GM12875 (cell line): Measurements from ENCODE around the gene ZP1.
"Not testable (repeated sequence)": the region's sequence is repeated elsewhere in the genome, so short reads cannot be mapped to it uniquely, and the experiment has no call there.

ENCODE experiments used
- H3K4me3 ChIP-seq: one replicate; pipeline ENCODE4 v1.5.1; 2011; ENCODE audit warnings: low read depth, low read length, control low read depth
- TF ChIP-seq, protein P1 (sequence below): IDR thresholded peaks from 2 replicates; pipeline ENCODE4 v1.5.1; 2011; ENCODE audit warnings: low read depth, mild to moderate bottlenecking, control low read depth, inconsistent platforms, low read length, moderate library complexity, borderline replicate concordance; ENCODE audit not compliant: insufficient read depth

ZP1 gene, protein sequence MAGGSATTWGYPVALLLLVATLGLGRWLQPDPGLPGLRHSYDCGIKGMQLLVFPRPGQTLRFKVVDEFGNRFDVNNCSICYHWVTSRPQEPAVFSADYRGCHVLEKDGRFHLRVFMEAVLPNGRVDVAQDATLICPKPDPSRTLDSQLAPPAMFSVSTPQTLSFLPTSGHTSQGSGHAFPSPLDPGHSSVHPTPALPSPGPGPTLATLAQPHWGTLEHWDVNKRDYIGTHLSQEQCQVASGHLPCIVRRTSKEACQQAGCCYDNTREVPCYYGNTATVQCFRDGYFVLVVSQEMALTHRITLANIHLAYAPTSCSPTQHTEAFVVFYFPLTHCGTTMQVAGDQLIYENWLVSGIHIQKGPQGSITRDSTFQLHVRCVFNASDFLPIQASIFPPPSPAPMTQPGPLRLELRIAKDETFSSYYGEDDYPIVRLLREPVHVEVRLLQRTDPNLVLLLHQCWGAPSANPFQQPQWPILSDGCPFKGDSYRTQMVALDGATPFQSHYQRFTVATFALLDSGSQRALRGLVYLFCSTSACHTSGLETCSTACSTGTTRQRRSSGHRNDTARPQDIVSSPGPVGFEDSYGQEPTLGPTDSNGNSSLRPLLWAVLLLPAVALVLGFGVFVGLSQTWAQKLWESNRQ

GRCh38 chr11:60866911-60867870 lies at the start of gene ZP1:
TSS of gene ZP1 (plus strand) at chr11:60867542. CDS start at chr11:60867562, 20 bp downstream.
- TF ChIP-seq, protein P1, sequence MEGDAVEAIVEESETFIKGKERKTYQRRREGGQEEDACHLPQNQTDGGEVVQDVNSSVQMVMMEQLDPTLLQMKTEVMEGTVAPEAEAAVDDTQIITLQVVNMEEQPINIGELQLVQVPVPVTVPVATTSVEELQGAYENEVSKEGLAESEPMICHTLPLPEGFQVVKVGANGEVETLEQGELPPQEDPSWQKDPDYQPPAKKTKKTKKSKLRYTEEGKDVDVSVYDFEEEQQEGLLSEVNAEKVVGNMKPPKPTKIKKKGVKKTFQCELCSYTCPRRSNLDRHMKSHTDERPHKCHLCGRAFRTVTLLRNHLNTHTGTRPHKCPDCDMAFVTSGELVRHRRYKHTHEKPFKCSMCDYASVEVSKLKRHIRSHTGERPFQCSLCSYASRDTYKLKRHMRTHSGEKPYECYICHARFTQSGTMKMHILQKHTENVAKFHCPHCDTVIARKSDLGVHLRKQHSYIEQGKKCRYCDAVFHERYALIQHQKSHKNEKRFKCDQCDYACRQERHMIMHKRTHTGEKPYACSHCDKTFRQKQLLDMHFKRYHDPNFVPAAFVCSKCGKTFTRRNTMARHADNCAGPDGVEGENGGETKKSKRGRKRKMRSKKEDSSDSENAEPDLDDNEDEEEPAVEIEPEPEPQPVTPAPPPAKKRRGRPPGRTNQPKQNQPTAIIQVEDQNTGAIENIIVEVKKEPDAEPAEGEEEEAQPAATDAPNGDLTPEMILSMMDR, result no peak
- no peak within 1 kb of the TSS for H3K4me3 ChIP-seq

DNA sequence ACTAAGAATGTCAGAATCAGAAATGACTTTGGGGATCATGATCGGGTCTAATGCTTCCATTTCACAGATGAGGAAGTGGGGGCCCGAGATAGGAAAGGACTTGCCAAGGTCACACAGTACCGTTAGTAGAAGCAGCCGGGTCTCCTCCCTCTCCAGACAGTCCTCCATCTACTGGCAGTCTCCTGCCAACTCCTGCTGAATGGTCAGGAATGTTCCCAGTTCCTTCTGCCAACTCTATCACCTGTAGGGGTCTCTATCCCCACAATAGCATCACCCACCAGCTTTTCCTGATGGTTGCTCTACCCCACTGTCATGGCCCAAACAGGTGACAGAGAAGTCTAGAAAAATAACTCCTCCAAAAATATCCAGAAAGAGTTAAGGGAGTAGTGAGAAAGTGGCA lies 49.3 kb upstream of the ZP1 start:
- H3K4me3 ChIP-seq, result no peak overlapping the region
- TF ChIP-seq, protein P1, result no peak

DNA sequence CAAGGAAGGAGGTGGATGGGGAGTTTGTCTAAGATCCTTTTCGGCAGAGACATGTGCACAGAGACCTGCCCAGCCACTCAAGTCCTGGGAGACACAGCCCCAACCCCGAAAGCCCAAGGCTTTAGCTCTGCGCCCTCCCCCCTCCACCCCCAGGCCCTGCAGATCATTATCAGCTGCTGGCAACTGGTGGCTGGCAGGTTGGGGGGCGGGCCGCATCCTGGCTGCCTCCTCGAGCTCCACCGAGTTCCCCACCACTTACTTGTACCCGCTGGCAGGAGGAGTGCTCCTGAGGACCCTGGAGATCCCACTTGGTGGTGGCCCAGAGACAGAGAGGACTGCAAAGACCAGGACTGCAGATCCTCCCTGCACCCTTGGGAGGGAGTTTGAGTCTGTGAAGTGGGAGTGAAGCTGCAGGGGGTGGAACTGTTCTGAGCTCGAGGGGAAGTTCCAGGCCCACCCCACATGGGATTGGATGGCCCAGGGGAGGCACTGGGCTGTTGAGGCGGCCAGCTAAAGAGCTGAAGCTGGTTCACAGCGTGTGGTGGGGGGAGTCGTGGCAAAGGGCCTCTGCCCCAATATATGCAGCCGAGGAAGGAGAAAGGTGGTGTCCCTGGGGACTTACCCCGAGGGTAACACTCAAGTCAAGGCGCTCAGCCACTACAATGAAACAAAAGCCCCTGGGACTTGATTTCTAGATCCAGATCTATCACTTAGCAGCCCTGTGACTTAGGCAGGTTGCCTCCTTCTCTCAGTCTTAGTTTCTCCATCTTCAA lies 45.3 kb upstream of the ZP1 start:
- TF ChIP-seq, protein P1, result no peak
- H3K4me3 ChIP-seq, result no peak overlapping the region

- H3K4me3 ChIP-seq, result not testable (repeated sequence)
Measured at GRCh38 chr11:60823745-60824306, 43.5 kb upstream of the ZP1 start.

DNA sequence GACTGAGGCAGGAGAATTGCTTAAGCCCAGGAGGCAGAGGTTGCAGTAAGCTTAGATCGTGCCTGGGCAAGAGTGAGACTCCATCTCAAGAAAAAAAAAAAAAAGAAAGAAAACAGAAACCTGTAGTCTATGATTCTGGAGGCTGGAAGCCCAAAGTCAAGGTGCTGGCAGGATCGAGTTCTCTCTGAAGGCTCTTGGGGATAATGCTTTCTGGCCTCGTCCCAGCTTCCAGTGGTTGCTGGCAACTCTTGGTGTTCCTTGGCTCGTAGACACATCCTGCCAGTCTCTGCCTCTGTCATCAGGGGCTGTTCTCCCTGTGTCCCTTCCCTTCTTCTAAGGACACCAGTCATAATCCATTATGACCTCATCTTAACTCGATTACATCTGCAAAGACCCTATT lies 42.2 kb upstream of the ZP1 start:
- TF ChIP-seq, protein P1, result no peak
- no peak overlapping the region for H3K4me3 ChIP-seq

- no peak overlapping the region for H3K4me3 ChIP-seq
Measured at GRCh38 chr11:60825790-60826189, 41.6 kb upstream of the ZP1 start.

More at GRCh38 chr11:60825790-60826189, 41.6 kb upstream of the ZP1 start:
- TF ChIP-seq, protein P1, result no peak
